ENCODE results near the gene RCAN1. TPM values are rescaled to one million over a fixed set of nuclear protein-coding genes. Genes with fewer than 3 reads are reported as not detected.

The RCAN1 gene
- total and polyA plus RNA-seq, 9 of the 15 experiments (the other 6 are each of a cell fraction or from before 2014, with no cell fraction given) = 4.4 to 16.5 (median 12.3) TPM

DNA sequence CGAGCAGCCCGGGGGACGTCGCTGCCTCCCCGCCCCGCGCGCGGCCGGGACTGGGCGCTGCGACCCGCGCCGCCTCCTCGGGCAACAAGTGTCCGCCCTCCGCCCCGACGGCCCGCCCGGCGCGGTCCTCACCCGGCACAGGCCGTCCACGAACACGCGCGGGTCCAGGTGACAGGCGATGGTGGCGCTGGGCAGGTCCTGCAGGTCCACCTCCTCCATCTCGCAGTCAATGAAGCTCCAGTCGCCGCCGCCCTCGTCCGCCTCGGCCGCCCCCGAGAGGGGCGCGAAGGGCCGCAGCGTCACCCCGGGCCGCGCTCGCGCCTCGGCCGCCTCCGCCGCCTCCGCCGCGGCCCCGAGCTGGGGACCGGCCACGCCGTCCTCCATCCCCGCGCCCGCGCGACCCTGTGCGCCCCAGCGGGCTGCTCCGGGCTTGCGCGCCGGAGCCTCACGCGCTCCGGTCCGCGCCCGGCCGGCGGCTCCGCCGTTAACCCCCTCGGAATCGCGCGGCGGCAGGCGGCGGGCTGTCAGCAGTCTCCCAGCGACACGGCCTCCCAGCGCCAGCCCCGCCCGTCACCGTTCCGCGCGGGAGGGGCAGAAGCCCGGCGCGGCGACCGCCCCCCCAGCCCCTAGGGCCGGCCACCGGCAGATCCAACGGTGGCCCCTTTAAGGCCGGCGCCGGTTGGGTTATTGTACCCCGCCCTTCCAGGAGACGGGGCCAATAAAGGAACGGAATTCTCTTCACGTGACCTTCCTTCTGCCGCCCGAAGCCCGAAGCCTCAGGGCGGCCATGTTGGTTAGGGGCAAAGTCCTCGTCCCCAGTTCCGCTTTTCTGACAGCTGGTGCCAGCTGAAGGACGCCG lies at the start of gene RCAN1 (continued):
- TF ChIP-seq CTCF (IDR thresholded peaks at IDR 0.05 in 2 of 3, conservative IDR thresholded peaks at IDR 0.05 in 1 of 3; ENCODE audit: insufficient read depth in 2 of 3, low read depth in 1 of 3, low read length in 3 of 3) = no peak
- no peak for TF ChIP-seq HNRNPH1 (optimal IDR thresholded peaks at IDR 0.05; ENCODE audit: low read depth, low read length)
- TF ChIP-seq PTBP1 (IDR thresholded peaks at IDR 0.05; ENCODE audit: low read depth, low read length) = no peak
- TF ChIP-seq, protein P1, sequence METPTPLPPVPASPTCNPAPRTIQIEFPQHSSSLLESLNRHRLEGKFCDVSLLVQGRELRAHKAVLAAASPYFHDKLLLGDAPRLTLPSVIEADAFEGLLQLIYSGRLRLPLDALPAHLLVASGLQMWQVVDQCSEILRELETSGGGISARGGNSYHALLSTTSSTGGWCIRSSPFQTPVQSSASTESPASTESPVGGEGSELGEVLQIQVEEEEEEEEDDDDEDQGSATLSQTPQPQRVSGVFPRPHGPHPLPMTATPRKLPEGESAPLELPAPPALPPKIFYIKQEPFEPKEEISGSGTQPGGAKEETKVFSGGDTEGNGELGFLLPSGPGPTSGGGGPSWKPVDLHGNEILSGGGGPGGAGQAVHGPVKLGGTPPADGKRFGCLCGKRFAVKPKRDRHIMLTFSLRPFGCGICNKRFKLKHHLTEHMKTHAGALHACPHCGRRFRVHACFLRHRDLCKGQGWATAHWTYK (CRISPR knock-in tag; IDR thresholded peaks at IDR 0.05) = 0 out of 2 replicates have a peak, but pooled peaks have one; percentile 35
- TF ChIP-seq RNF2 (IDR thresholded peaks at IDR 0.05) = peak; percentile 44
- TF ChIP-seq MYNN (IDR thresholded peaks at IDR 0.05) = peak; percentile 64; the same call in 1 of the 2 replicates
- no peak for TF ChIP-seq MYNN (CRISPR knock-in tag; IDR thresholded peaks at IDR 0.05)
- peak; percentile 88 for TF ChIP-seq SAFB (IDR thresholded peaks at IDR 0.05; ENCODE audit: borderline replicate concordance, low read depth, low read length)
- no peak for TF ChIP-seq ZNF408 (CRISPR knock-in tag; IDR thresholded peaks at IDR 0.05; ENCODE audit: low read depth)
- TF ChIP-seq GATAD2B (IDR thresholded peaks at IDR 0.05; ENCODE audit: borderline replicate concordance) = peak; percentile 60; the same call in 1 of the 2 replicates
- TF ChIP-seq ATF7 (IDR thresholded peaks at IDR 0.05) = peak; percentile 86
- TF ChIP-seq ZNF143 (CRISPR knock-in tag; IDR thresholded peaks at IDR 0.05) = peak; percentile 51; the same call in 1 of the 2 replicates
- TF ChIP-seq, protein P2, sequence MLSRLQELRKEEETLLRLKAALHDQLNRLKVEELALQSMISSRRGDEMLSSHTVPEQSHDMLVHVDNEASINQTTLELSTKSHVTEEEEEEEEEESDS (CRISPR knock-in tag; IDR thresholded peaks at IDR 0.05) = no peak
- TF ChIP-seq PHB (CRISPR knock-in tag; IDR thresholded peaks at IDR 0.05) = no peak
- TF ChIP-seq, protein P3, sequence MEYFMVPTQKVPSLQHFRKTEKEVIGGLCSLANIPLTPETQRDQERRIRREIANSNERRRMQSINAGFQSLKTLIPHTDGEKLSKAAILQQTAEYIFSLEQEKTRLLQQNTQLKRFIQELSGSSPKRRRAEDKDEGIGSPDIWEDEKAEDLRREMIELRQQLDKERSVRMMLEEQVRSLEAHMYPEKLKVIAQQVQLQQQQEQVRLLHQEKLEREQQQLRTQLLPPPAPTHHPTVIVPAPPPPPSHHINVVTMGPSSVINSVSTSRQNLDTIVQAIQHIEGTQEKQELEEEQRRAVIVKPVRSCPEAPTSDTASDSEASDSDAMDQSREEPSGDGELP (CRISPR knock-in tag; IDR thresholded peaks at IDR 0.05; ENCODE audit: borderline replicate concordance) = peak; percentile 100
- no peak for TF ChIP-seq FOXP4 (CRISPR knock-in tag; IDR thresholded peaks at IDR 0.05; ENCODE audit: borderline replicate concordance)
